Keratinocyte (primary cell): ENCODE measurements around the gene SEC24D. TPM values are rescaled to one million over a fixed set of nuclear protein-coding genes. Genes with fewer than 3 reads are reported as not detected.

Experiments
- DNase-seq: peaks from one replicate; pipeline ENCODE4 v3.0.0-alpha.2; 2011; ENCODE audit warnings: low read depth, missing footprints, low spot score
- FAIRE-seq: peaks from 2 replicates; lab custom pipeline; 2011; peaks lifted over from hg19 to GRCh38; lab: Jason Lieb, UNC
- H2AFZ ChIP-seq: 2 replicates; pipeline ENCODE4 v1.6.0; 2012; ENCODE audit warnings: low read length, control low read depth, inconsistent platforms; ENCODE audit not compliant: control insufficient read depth
- H3K27ac ChIP-seq: 2 replicates; pipeline ENCODE4 v1.5.1; 2011; ENCODE audit warnings: low read length; ENCODE audit not compliant: control insufficient read depth, insufficient read depth
- H3K27me3 ChIP-seq: 3 replicates; pipeline ENCODE4 v1.6.0; 2011; ENCODE audit warnings: low read length; ENCODE audit not compliant: control insufficient read depth, insufficient read depth; ENCODE audit errors: extremely low read depth
- H3K36me3 ChIP-seq, 2 experiments: 2 replicates in 1 of 2; 3 replicates in 1 of 2; pipeline ENCODE4 v1.5.1; 2011; ENCODE audit warnings: low read length in 2 of 2, mild to moderate bottlenecking in 1 of 2; ENCODE audit not compliant: control insufficient read depth in 2 of 2, insufficient read depth in 2 of 2; ENCODE audit errors: extremely low read depth in 1 of 2
- H3K4me1 ChIP-seq: 3 replicates; pipeline ENCODE4 v1.5.1; 2011; ENCODE audit warnings: low read length; ENCODE audit not compliant: control insufficient read depth, insufficient read depth; ENCODE audit errors: extremely low read depth
- H3K4me2 ChIP-seq: 3 replicates; pipeline ENCODE4 v1.6.0; 2011; ENCODE audit warnings: low read depth, low read length; ENCODE audit not compliant: control insufficient read depth, insufficient read depth; ENCODE audit errors: extremely low read depth
- H3K4me3 ChIP-seq, 3 experiments: fragments of 200-600 bp in 1 of 3; sonication (generic) in 1 of 3; 2 replicates in 2 of 3; 3 replicates in 1 of 3; pipeline ENCODE4 v1.5.1; 2011 to 2016; ENCODE audit warnings: low read length in 3 of 3, mild to moderate bottlenecking in 3 of 3, control low read depth in 2 of 3, inconsistent platforms in 1 of 3, low read depth in 1 of 3, mixed read lengths in 1 of 3, mixed run types in 1 of 3, moderate library complexity in 1 of 3; ENCODE audit not compliant: control insufficient read depth in 2 of 3, insufficient read depth in 2 of 3; ENCODE audit errors: extremely low read depth in 1 of 3
- H3K79me2 ChIP-seq: 2 replicates; pipeline ENCODE4 v1.6.0; 2012; ENCODE audit warnings: low read length; ENCODE audit not compliant: control insufficient read depth, insufficient read depth
- H3K9ac ChIP-seq: 3 replicates; pipeline ENCODE4 v1.6.0; 2011; ENCODE audit warnings: low read length; ENCODE audit not compliant: control insufficient read depth, insufficient read depth; ENCODE audit errors: extremely low read depth
- H3K9me1 ChIP-seq: 3 replicates; pipeline ENCODE4 v1.6.0; 2011; ENCODE audit warnings: low read length; ENCODE audit not compliant: control insufficient read depth, insufficient read depth; ENCODE audit errors: extremely low read depth
- H3K9me3 ChIP-seq: 2 replicates; pipeline ENCODE4 v1.5.1; 2012; ENCODE audit warnings: low read depth, low read length; ENCODE audit not compliant: control insufficient read depth
- H4K20me1 ChIP-seq: 3 replicates; pipeline ENCODE4 v1.6.0; 2011; ENCODE audit warnings: low read length; ENCODE audit not compliant: control insufficient read depth, insufficient read depth; ENCODE audit errors: extremely low read depth
- CTCF ChIP-seq, 3 experiments: IDR thresholded peaks in 1 of 3; conservative IDR thresholded peaks in 1 of 3; optimal IDR thresholded peaks in 1 of 3; 2 replicates in 2 of 3; 3 replicates in 1 of 3; pipeline versions ENCODE3 to v1.5.1; 2011; ENCODE audit warnings: low read length in 3 of 3, mild to moderate bottlenecking in 3 of 3, moderate library complexity in 2 of 3, control low read depth in 1 of 3, inconsistent platforms in 1 of 3; ENCODE audit not compliant: insufficient read depth in 2 of 3; ENCODE audit errors: extremely low read depth in 1 of 3
- EZH2 ChIP-seq: IDR thresholded peaks from one replicate; pipeline ENCODE4 v1.6.1; 2012; ENCODE audit warnings: inconsistent platforms, mild to moderate bottlenecking, low read length, moderate library complexity
- dilution Hi-C: fragments of 300-500 bp; cut with MboI; formaldehyde crosslinking; loops from one replicate; pipeline ENCODE4 v1.7.0; 2020; ENCODE audit warnings: low sequenced_read_pairs; ENCODE audit not compliant: extremely low pct_ligation_motif_present
- polyA minus RNA-seq, 3 experiments: library from RNA; depleted of rRNA, polyadenylated mRNA; stranded (reverse); fragments of >200 nt; gene quantifications; 1 replicate in 1 of 3; 2 replicates in 1 of 3; 3 replicates in 1 of 3; pipeline ENCODE4 v1.2.3, GENCODE V29; 2011
- polyA plus RNA-seq, 5 experiments: library from polyadenylated mRNA; depleted of rRNA in 3 of 5; stranded (reverse) in 3 of 5; stranded (forward) in 1 of 5; unstranded in 1 of 5; fragments of >200 nt; gene quantifications; 1 replicate in 1 of 5; 2 replicates in 3 of 5; 3 replicates in 1 of 5; pipeline versions ENCODE4 v1.2.1 to v1.2.3, GENCODE V29; 2011 to 2012; ENCODE audit warnings: missing spikeins in 2 of 5, low read depth in 1 of 5, low replicate concordance in 1 of 5

SEC24D gene, protein sequence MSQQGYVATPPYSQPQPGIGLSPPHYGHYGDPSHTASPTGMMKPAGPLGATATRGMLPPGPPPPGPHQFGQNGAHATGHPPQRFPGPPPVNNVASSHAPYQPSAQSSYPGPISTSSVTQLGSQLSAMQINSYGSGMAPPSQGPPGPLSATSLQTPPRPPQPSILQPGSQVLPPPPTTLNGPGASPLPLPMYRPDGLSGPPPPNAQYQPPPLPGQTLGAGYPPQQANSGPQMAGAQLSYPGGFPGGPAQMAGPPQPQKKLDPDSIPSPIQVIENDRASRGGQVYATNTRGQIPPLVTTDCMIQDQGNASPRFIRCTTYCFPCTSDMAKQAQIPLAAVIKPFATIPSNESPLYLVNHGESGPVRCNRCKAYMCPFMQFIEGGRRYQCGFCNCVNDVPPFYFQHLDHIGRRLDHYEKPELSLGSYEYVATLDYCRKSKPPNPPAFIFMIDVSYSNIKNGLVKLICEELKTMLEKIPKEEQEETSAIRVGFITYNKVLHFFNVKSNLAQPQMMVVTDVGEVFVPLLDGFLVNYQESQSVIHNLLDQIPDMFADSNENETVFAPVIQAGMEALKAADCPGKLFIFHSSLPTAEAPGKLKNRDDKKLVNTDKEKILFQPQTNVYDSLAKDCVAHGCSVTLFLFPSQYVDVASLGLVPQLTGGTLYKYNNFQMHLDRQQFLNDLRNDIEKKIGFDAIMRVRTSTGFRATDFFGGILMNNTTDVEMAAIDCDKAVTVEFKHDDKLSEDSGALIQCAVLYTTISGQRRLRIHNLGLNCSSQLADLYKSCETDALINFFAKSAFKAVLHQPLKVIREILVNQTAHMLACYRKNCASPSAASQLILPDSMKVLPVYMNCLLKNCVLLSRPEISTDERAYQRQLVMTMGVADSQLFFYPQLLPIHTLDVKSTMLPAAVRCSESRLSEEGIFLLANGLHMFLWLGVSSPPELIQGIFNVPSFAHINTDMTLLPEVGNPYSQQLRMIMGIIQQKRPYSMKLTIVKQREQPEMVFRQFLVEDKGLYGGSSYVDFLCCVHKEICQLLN
- polyA plus RNA-seq (17.7 to 27.9 TPM (median 24.9 TPM) in 3 replicates), polyA minus RNA-seq (16.0 to 54.7 TPM (median 40.7 TPM) in 3 replicates)
- polyA plus RNA-seq (2011; ENCODE audit: low read depth) = 5.2 TPM
- polyA plus RNA-seq (2011; cell fraction: cytosol; rRNA removed) = 13.4 and 26.7 TPM in 2 replicates
- 43.2 TPM in 2 replicates for polyA plus RNA-seq (2011; cell fraction: nucleus; rRNA removed)
- polyA plus RNA-seq (2012; ENCODE audit: low replicate concordance) = 9.8 and 25.3 TPM in 2 replicates
- 15.7 TPM for polyA minus RNA-seq (2011; cell fraction: cytosol; rRNA and poly(A)+ RNA removed)
- polyA minus RNA-seq (2011; cell fraction: nucleus; rRNA and poly(A)+ RNA removed) = 29.1 and 64.8 TPM in 2 replicates

- H3K27ac ChIP-seq = peak within 1 kb of the TSS; percentile 95
- peaks cover 4 to 18% of the 10 kb centered on the region in 2 experiments for H3K36me3 ChIP-seq
- H3K4me2 ChIP-seq = peak within 1 kb of the TSS; percentile 96
- H3K79me2 ChIP-seq = peaks cover 29% of the 10 kb centered on the region
- no peaks in the 10 kb centered on the region for H3K9me3 ChIP-seq
- peak within 1 kb of the TSS; percentile 71 to 86 (median 75) for H3K4me3 ChIP-seq
- DNase-seq (no peak), FAIRE-seq (no peak)
- no peak for TF ChIP-seq EZH2
- no peak for TF ChIP-seq CTCF (optimal IDR thresholded peaks at IDR 0.05 in 1 of 3, IDR thresholded peaks at IDR 0.05 in 1 of 3, conservative IDR thresholded peaks at IDR 0.05 in 1 of 3; ENCODE audit: extremely low read depth in 1 of 3, insufficient read depth in 2 of 3, low read length in 3 of 3)
- no peaks in the 10 kb centered on the region for H4K20me1 ChIP-seq
- peak within 1 kb of the TSS; percentile 99 for H2AFZ ChIP-seq
- no peaks in the 10 kb centered on the region for H3K27me3 ChIP-seq
- dilution Hi-C loops = no loop called here
- H3K4me1 ChIP-seq = peaks cover 15% of the 10 kb centered on the region
- H3K9ac ChIP-seq = peak within 1 kb of the TSS; percentile 90
- no peaks in the 10 kb centered on the region for H3K9me1 ChIP-seq
Measured at GRCh38 chr4:118835571-118836300, at the start of gene SEC24D. Gene SEC24D (minus strand): TSS chr4:118836126. CDS start chr4:118833696, 2,430 bp downstream.

GRCh38 chr4:118884716-118885115 lies 48.8 kb upstream of the SEC24D start:
- DNase-seq (no peak), FAIRE-seq (no peak)
- Histone ChIP-seq H3K9me1 (no peaks in the 10 kb centered on the region), H3K27me3 (no peaks in the 10 kb centered on the region), H3K4me1 (peaks cover 15% of the 10 kb centered on the region), H3K9ac (no peak overlapping the region), H3K4me2 (no peak overlapping the region), H3K79me2 (no peaks in the 10 kb centered on the region), H3K27ac (no peak overlapping the region), H3K4me3 (no peak overlapping the region), H3K36me3 (no peaks in the 10 kb centered on the region), H3K9me3 (no peaks in the 10 kb centered on the region), H2AFZ (no peak overlapping the region), H4K20me1 (no peaks in the 10 kb centered on the region)
- dilution Hi-C loops = no loop called here
- TF ChIP-seq CTCF (optimal IDR thresholded peaks at IDR 0.05 in 1 of 3, IDR thresholded peaks at IDR 0.05 in 1 of 3, conservative IDR thresholded peaks at IDR 0.05 in 1 of 3; ENCODE audit: extremely low read depth in 1 of 3, insufficient read depth in 2 of 3, low read length in 3 of 3) = no peak
- no peak for TF ChIP-seq EZH2
